NCI-H146 (cell line): ENCODE data around the gene HBD.
A peak's percentile ranks its signal among the peaks of the same experiment; 100 is the strongest.
"Not testable (repeated sequence)": the region's sequence is repeated elsewhere in the genome, so short reads cannot be mapped to it uniquely, and the experiment has no call there.

Experiments used
- DNase-seq: peaks from one replicate; lab custom pipeline; 2025; lab: John Stamatoyannopoulos, UW

HBD gene

GRCh38 chr11:5234381-5234834 lies at the start of gene HBD:
Gene HBD, minus strand, starts transcription at chr11:5234483. Its CDS starts 50 bp downstream, at chr11:5234433.
- no peak for DNase-seq

DNA sequence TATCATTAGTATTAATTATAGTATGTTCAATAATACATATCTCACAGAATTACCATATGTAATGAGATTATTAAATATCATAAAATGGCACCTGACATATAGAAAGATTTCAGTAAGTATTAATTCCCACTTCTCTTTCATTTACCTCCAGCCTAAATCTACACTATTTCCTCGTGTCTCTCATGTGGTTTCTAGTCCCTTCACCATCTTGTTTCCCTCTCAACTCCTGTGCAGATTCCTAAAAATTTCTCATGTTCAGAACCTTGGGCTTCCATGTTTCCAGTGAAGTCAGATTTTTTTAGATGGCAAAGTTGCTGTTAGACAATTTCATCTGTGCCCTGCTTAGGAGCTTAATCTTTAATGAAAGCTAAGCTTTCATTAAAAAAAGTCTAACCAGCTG lies 49.6 kb upstream of the HBD start:
- DNase-seq = no peak

DNA sequence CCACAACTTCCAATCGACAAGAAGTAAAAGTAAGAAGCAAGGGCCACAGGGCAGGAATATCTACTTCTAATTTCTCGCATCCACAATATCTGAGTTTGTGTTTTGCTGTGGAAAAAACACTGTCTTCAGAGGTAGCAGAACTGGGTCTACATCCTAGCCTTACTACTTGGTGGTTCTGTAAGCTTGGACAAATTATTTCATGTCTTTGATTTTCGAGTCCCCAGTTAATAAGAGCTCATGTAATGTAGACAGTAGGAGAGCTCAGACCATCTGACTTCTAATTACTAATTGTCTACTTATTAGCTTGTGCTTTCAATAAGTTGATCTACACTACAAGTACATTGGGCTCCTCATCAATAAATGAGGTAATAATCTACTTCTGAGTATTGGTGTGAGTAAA lies 48.8 kb upstream of the HBD start:
- DNase-seq = no peak

DNA sequence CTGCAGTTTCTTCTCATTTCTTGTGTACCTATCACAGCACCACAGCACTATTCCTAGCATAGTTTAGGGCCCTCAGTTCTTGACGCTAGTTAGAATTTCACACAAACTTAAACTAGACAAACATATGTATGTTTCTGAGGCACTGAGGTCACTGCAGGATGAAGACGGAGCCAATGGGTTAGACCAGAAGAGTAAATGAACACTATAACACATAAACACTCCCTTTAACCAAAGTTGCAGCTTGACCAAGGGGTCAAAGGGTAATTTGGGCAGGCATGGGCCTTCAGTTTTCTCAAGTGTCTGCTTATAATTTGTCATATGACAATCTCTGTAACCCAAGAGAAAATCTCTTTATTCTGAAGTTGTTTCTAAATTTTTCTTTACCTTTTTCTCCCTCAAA lies 48.3 kb upstream of the HBD start:
- DNase-seq = no peak

- no peak for DNase-seq
These were observed 47.3 kb upstream of the HBD start for GRCh38 chr11:5281596-5281995.

GRCh38 chr11:5280582-5281102 lies 46.4 kb upstream of the HBD start:
- DNase-seq = peak; percentile 29

DNA sequence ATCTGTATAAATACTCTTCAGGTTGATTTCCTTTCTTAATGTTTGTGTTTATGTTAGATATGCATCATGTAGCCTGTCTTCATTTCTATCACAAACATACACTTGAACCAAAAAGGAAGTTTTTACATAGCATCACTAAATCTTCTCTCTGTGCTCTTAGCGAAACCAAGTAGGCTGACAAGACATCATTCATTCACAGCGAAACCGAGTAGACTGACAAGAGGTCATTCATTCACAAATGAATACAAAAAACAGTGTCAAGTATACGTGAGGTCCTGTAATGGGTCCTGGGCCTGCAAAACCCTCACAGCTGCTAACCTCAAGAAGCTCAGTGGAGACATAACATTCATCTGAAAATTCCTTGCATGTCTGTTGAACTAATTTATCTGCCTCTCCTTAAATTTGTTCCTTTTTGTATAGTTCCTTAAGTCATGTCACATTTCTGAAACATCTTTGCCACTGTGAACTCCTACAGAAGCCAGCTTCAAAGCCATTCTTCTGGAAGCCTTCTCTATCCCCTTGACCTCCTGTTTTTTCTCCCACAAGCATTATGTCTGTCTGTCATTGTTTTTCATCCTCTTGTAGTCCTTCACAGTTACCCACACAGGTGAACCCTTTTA lies 45.3 kb upstream of the HBD start:
- DNase-seq = no peak

DNA sequence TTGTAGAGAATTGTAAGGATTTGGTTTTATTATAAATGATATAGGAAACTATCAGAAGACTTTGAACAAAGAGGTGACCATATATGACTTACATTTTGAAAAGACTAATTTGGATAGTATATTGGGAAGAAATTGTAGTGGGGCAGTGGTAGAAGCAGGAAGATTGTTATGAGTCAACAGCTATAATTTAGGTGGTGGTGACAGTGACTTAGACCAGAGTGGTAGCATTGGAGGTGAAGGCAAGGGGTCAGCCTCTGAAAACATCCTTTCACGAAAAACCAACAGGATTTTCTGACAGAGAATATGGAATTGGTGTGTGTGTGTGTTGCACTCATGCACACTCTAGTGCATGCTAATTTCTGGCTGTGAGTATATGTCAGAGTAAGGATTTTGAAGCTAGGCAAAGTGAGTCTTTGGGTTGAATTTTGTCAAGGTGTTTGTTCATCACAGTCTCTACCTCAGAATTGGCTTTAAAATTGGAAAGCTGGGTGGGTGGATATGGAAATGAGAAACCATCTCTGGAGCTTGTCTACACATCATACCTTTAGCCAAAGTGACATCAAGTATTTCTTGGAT lies 43.6 kb upstream of the HBD start:
- no peak for DNase-seq

DNA sequence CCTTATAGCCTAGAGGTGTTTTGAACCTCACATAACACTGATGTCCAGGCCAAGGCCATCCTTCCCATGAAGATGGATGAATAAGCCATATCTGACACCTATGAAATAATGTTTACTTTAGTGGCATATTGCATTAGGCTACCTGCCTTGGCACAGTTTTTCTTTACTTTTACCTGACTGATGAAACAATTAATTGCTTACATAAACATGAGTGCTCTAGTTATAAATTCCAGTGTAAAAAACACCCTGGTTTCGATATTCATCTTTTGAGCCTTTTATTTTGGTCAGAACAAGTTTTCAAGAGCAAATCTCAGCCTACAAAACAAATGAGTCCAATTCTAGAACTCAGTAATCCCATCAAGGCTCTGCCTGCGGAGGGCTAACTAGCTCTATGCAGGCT lies 42.4 kb upstream of the HBD start:
- DNase-seq = no peak

GRCh38 chr11:5275369-5276110 lies 41.3 kb upstream of the HBD start:
- DNase-seq = no peak

- DNase-seq = no peak
These were observed 40.1 kb upstream of the HBD start for GRCh38 chr11:5274395-5274794.

DNA sequence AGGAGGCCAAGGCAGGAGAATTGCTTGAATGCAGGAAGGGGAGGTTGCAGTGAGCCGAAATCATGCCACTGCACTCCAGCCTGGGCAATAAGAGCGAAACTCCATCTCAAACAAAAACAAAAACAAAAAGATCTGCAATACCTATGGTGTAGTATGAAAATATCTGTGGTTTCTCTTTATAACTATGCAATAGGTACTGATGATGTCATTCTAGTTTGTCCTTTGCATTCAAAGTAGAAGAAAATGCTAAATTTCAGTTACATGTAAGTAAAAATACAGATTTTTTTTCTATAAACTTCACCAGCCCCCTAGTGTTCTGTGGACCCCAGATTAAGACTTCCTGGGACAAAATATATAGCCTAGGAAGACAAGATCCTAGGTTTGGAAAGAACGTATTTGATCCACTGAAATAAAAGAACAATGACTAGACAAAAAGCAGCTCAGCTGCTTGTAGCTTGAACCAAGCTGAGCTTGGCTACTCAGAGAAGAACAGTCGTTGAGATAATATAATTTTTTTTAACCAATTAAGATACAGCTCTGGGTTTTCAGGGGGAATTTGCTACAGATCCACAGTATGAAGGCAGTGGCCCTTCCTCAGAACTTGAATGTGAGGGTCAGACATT lies 38.2 kb upstream of the HBD start:
- DNase-seq = no peak

GRCh38 chr11:5269715-5270147 lies 35.4 kb upstream of the HBD start, which contains the start of gene HBE1:
Gene HBE1, minus strand, starts transcription at chr11:5269945. Its CDS starts 55 bp downstream, at chr11:5269890.
- DNase-seq = no peak

GRCh38 chr11:5267033-5267563 lies 32.8 kb upstream of the HBD start:
- DNase-seq = no peak

DNA sequence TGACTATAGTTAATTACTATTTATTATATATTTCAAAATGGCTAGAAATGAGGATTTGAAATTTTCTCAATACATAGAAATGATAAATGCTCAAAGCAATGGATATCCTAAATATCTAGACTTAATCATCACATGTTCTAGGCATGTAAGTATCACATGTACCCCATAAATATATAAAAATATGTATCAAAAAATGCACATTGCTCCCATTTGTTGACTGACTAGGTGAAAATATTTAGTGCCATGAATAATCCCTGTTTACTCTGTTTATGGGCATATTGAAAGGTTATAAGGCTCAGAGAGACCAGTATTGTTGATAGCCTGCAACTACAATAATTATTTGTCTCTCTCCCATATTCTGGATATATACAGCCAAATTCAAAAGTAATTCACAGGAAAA lies 32.3 kb upstream of the HBD start:
- no peak for DNase-seq

- DNase-seq = no peak
These were observed 31.5 kb upstream of the HBD start for GRCh38 chr11:5265832-5266231.

DNA sequence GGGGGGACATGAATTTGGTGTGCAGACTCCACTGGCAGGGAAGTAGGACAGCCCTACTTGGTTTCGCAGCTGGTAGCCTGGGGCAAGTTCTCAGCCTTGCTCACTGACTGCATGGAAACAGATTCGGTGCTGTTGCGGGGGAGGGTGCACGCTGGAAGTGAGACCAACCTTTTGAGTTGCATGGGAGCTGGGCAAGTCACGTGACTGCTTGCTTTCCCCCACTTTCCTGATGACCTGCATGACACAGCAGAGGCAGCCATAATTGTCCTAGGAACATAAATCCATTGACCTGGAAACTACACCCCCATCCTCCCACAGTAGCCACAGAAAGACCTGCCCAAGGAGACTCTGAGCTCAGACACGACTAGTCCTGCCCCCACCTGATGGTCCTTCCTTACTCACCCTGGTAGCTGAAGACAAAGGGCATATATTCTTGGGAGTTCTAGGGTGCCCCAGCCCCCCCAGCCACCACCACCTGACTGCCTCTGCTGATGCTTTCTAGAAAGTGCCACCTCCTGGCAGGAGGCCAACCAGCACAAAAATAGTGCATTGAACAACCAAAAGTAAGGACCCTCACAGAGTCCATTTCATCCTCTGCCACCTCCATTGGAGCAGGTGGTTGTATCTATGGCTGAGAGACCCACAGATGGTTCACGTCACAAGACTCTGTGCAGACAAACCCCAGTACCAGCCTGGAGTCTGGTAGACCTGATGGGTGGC lies 24.4 kb upstream of the HBD start:
- DNase-seq = no peak

- no peak for DNase-seq
These were observed 23.0 kb upstream of the HBD start for GRCh38 chr11:5257296-5257695.

- not testable (repeated sequence) for DNase-seq
These were observed 20.5 kb upstream of the HBD start, which contains the start of gene HBG2 for GRCh38 chr11:5254646-5255413. Gene HBG2, minus strand, starts transcription at chr11:5254781. Its CDS starts 53 bp downstream, at chr11:5254728.

- DNase-seq = not testable (repeated sequence)
These were observed 19.7 kb upstream of the HBD start for GRCh38 chr11:5254023-5254422.

DNA sequence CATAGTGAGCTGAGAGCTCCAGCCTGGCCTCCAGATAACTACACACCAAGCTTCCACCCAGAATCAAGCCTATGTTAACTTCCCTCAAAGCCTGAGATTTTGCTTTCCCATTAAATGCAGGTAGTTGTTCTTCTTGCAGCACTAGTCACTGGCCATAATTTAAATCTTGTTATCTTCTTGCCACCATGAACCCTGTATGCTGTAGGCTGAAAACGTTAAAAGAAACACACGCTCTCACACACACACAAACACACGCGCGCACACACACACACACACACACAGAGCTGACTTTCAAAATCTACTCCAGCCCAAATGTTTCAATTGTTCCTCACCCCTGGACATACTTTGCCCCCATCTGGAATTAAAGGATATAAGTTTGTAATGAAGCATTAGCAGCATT lies 19.2 kb upstream of the HBD start:
- not testable (repeated sequence) for DNase-seq
